ENCODE measurements around the gene EML2.
A peak's percentile ranks its signal among the peaks of the same experiment; 100 is the strongest.
"Not testable (repeated sequence)": the region's sequence is repeated elsewhere in the genome, so short reads cannot be mapped to it uniquely, and the experiment has no call there.

The EML2 gene

GRCh38 chr19:45638930-45639729 lies at the start of gene EML2:
Gene EML2, minus strand, starts transcription at chr19:45639397. Its CDS starts 21 bp downstream, at chr19:45639376.
- peak in 1 of 2 donors; percentile 31 for DNase-seq (ENCODE audit: low read depth in 2 of 2)

GRCh38 chr19:45687599-45687998 lies 48.4 kb upstream of the EML2 start:
- no peak for DNase-seq (ENCODE audit: low read depth in 2 of 2)

- not testable (repeated sequence) for DNase-seq (ENCODE audit: low read depth in 2 of 2)
Observed at GRCh38 chr19:45685045-45685444, 45.8 kb upstream of the EML2 start.

- no peak for DNase-seq (ENCODE audit: low read depth in 2 of 2)
Observed at GRCh38 chr19:45682908-45683307, 43.7 kb upstream of the EML2 start.

- DNase-seq (ENCODE audit: low read depth in 2 of 2) = no peak
Observed at GRCh38 chr19:45682117-45682516, 42.9 kb upstream of the EML2 start.

GRCh38 chr19:45681391-45682015 lies 42.3 kb upstream of the EML2 start:
- peak; percentile 71 to 78 for DNase-seq (ENCODE audit: low read depth in 2 of 2)

- peak; percentile 37 to 58 for DNase-seq (ENCODE audit: low read depth in 2 of 2)
Observed at GRCh38 chr19:45677351-45678230, 38.4 kb upstream of the EML2 start.

GRCh38 chr19:45676851-45677263 lies 37.7 kb upstream of the EML2 start:
- DNase-seq (ENCODE audit: low read depth in 2 of 2) = peak in 1 of 2 donors; percentile 25

- no peak for DNase-seq (ENCODE audit: low read depth in 2 of 2)
Observed at GRCh38 chr19:45674946-45675345, 35.7 kb upstream of the EML2 start.

- no peak for DNase-seq (ENCODE audit: low read depth in 2 of 2)
Observed at GRCh38 chr19:45670670-45671453, 31.7 kb upstream of the EML2 start.

- DNase-seq (ENCODE audit: low read depth in 2 of 2) = no peak
Observed at GRCh38 chr19:45668342-45668871, 29.2 kb upstream of the EML2 start.

GRCh38 chr19:45667620-45668341 lies 28.6 kb upstream of the EML2 start, which contains the start of gene GIPR:
Gene GIPR, plus strand, starts transcription at chr19:45668221. Its CDS starts 1,300 bp downstream, at chr19:45669521.
- peak in 1 of 2 donors; percentile 31 for DNase-seq (ENCODE audit: low read depth in 2 of 2)

- DNase-seq (ENCODE audit: low read depth in 2 of 2) = no peak
Observed at GRCh38 chr19:45664575-45664974, 25.4 kb upstream of the EML2 start.

- no peak for DNase-seq (ENCODE audit: low read depth in 2 of 2)
Observed at GRCh38 chr19:45663800-45664199, 24.6 kb upstream of the EML2 start.

GRCh38 chr19:45660636-45661035 lies 21.4 kb upstream of the EML2 start:
- no peak for DNase-seq (ENCODE audit: low read depth in 2 of 2)

- no peak for DNase-seq (ENCODE audit: low read depth in 2 of 2)
Observed at GRCh38 chr19:45659096-45659729, 20.0 kb upstream of the EML2 start.

GRCh38 chr19:45657520-45658167 lies 18.4 kb upstream of the EML2 start:
- no peak for DNase-seq (ENCODE audit: low read depth in 2 of 2)

- no peak for DNase-seq (ENCODE audit: low read depth in 2 of 2)
Observed at GRCh38 chr19:45655073-45655472, 15.9 kb upstream of the EML2 start.

- DNase-seq (ENCODE audit: low read depth in 2 of 2) = no peak
Observed at GRCh38 chr19:45653634-45654033, 14.4 kb upstream of the EML2 start.

Data from stimulated activated CD8-positive, alpha-beta memory T cell treated with anti-CD3 and anti-CD28 coated beads, Interleukin-7, amount 100 ng/mL, for 1 hour (primary cell).